PFSK-1 (cell line): ENCODE measurements around the gene INAFM1.
A peak's percentile ranks its signal among the peaks of the same experiment; 100 is the strongest.

Source experiments
- FOXP2 ChIP-seq: optimal IDR thresholded peaks from 2 replicates; pipeline ENCODE3; 2011; ENCODE audit warnings: borderline replicate concordance, control low read depth, inconsistent platforms; ENCODE audit not compliant: insufficient read depth; ENCODE audit errors: extremely low read length, extremely low read depth
- POLR2AphosphoS5 ChIP-seq: IDR thresholded peaks from 2 replicates; pipeline ENCODE4 v1.6.1; 2012; ENCODE audit warnings: low read depth, mild to moderate bottlenecking, control low read depth, low read length, moderate library complexity
- SIN3A ChIP-seq: IDR thresholded peaks from 2 replicates; pipeline ENCODE4 v1.6.1; 2012; ENCODE audit warnings: mild to moderate bottlenecking, low read length, moderate library complexity, borderline replicate concordance; ENCODE audit not compliant: insufficient read depth
- TAF1 ChIP-seq: IDR thresholded peaks from 2 replicates; pipeline ENCODE4 v1.6.1; 2012; ENCODE audit warnings: low read length, control low read depth, borderline replicate concordance; ENCODE audit not compliant: insufficient read depth

DNA sequence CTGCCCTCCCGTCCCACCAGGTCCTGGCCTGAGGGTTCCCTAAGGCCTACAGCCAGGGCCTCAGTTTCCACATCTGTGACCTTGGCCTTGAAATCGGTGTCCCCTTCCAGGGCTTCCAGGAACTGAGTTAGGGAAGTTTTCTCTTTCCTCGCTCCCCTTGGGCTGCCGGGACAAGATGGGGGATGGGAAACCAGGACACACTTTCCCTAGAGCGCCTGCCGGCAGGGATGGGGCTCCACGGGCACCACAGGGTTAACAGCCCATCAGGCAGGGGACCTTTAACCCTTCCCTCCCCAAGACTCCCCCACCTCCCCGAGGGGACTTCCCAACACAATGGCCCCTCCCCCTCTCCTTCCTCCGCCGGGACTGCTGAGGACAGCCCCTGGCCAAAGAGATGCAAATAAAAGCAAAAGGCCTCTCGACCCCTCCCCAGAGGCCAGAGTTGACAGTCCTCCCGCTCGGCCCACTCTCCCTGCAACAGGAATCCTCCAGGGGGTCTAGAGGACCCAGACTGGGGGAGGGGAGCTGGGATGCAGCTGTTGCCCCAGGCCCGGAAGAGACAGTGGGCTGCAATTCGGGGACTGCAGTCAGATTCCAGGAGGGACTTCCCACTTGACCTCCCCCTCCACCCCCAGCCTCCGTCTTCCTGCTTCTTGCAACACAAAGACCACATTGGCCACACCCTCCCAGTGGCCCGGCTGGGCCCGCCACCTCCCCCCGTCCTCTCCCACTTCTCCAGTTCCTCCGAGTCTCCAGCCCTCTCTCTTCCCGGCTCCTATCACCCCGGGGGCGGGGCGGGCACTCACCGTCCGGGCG is 47.1 kb upstream of the INAFM1 start:
- no peak for TF ChIP-seq TAF1
- no peak; the same call in 1 of the 2 replicates for TF ChIP-seq SIN3A
- TF ChIP-seq FOXP2 = peak; percentile 41
- peak; percentile 60; the same call in 1 of the 2 replicates for TF ChIP-seq POLR2AphosphoS5
